HG02623 (cell line): ENCODE measurements around the gene GOSR2.
A peak's percentile ranks its signal among the peaks of the same experiment; 100 is the strongest.

Experiments used
- ATAC-seq: cut with Tn5 transposase; IDR thresholded peaks from one replicate; pipeline ENCODE4 v1.9.1; 2021; ENCODE audit warnings: moderate library complexity; ENCODE audit not compliant: unreplicated experiment

GOSR2 gene

DNA sequence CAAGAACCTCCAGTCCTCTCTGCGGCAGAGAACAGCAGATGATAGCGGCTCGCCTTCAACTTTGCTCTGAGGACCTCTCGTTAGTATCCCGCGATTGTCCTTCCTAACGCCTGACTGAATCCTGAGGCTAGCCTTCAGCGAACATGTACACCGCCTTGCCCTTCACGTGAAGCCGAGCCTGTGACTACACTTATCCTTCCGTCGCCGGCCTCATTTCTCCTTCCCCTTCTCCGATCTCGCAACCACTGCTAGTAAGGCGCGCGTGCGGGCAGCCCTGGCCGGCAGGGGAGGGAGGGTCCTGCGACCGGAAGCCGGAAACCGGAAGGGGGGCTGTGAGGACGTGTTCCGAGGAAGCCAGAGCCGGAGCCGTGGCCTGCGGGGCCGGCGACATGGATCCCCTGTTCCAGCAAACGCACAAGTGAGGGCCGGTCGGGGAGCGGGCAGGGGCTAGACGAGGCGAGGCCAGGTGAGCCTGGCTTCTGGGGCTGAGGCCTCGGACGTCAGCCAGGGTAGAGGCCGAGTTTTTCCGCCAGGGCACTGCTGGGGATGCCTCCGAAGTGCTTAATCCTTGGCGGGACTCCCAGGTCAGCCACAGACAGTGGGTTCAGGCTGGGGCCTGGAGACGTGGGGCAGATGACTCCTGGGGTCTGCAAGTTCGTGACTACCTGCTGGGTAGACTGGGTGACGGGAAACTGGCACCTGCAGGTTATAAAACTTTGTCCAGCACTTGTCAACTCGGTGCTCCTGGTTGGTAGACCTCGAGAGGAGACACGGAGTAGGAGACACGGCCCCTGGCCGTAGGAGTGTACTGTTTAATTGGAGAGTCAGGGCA is at the start of gene GOSR2:
GOSR2 (plus strand) TSS at position 357 of the 832 bp plus-strand sequence; CDS start at position 390, 33 bp downstream.
- peak; percentile 71 for ATAC-seq

DNA sequence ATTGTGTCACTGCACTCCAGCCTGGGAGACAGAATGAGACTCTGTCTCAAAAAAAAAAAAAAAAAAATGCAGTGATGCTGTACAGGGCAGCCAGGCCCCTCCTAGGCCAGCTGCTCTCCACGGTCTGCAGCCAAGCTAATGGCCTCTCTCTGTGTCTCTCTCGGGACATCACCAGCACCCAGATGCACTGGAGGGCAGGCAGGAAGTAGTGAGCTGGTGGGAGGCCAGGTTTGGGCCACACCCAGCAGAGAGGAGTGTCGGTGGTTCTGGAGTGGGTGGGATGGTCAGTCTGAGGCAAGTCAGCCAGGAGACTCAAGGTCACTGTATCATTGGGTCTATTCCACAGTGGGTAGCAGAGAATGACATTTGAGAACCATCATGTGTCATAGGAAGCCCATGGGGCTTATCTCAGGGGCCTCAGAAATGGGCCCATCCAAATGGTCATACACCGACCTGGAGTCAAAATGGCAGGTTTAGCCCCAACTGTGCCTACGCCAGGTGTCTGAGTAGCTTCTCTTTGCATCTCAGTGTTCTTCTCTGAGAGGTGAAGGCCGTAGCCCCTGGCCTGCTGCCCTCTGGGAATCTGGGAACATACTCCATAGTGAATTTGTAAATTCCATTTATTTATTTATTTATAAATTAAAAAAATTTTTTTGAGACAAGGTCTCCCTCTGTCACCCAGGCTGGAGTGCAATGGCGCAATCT is 48.9 kb upstream of the GOSR2 start:
- no peak for ATAC-seq

DNA sequence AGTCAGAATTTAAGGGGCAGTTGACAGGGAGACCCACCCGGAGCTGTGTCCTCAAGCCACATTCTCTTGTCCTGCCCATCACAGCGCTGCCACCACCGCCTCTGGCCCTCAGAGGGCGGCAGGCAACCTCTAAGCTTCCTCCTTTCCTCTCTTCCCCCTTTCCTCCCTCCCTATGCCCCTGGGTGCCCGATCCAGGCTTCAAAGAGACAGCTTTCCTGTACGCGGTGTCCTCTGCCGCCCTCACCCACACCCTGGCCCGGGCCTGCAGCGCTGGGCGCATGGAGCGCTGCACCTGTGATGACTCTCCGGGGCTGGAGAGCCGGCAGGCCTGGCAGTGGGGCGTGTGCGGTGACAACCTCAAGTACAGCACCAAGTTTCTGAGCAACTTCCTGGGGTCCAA is 48.1 kb upstream of the GOSR2 start:
- ATAC-seq: no peak

DNA sequence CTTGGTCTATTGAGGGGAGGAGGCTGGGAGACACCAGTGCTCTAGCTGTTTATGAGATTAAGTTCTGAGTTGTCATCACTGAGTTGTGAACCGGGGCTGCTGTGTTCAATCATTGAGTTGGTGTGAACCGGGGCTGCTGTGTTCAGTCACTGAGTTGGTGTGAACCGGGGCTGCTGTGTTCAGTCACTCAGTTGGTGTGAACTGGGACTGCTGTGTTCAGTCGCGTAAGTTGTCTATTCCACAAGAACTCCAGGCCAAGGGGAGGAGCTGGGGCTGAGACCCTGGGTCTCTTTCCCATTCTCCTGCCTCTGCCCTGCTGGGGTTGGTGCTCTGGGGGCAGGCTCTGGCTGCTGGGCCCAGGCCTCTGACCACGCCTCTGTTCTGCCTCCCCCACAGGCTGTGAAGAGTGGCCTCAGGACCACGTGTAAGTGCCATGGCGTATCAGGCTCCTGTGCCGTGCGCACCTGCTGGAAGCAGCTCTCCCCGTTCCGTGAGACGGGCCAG is 47.1 kb upstream of the GOSR2 start:
- ATAC-seq: no peak

DNA sequence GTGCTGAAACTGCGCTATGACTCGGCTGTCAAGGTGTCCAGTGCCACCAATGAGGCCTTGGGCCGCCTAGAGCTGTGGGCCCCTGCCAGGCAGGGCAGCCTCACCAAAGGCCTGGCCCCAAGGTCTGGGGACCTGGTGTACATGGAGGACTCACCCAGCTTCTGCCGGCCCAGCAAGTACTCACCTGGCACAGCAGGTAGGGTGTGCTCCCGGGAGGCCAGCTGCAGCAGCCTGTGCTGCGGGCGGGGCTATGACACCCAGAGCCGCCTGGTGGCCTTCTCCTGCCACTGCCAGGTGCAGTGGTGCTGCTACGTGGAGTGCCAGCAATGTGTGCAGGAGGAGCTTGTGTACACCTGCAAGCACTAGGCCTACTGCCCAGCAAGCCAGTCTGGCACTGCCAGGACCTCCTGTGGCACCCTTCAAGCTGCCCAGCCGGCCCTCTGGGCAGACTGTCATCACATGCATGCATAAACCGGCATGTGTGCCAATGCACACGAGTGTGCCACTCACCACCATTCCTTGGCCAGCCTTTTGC is 46.5 kb upstream of the GOSR2 start:
- no peak for ATAC-seq

DNA sequence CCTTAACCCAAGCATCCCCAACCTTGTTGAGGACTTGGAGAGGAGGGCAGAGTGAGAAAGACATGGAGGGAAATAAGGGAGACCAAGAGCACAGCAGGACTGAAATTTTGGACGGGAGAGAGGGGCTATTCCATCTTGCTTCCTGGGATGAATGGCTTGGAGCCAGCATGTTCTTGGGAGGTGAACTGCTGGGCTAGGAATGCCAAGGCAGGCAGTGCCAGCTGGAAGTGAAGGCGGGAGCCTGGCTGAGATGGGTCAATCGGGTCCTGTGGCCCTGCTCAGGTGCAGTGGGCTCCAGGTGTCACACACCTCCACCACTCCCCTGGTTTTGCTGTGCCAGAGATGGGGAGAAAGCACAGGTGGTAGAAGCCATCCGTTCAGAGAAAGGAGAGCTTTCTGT is 46.0 kb upstream of the GOSR2 start:
- ATAC-seq: no peak

DNA sequence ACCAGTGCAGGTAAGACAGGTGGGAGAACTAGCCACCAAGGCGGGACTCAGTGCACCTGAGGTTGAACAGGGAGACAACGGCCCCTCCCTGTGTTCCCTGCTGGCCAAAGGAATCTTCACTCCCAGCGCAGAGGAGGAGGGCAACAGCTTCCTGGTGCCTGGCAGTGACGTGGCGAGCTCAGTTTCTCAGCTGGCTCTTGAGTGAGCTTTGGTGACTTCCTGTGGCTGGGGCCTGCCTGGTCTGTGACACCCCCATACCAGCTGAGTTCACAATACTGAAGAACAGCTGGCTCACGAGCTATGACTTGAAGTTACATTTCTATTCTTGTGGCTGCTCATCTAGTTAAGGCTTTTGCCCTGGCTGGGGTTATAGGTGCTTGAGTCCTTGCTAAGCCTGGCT is 45.5 kb upstream of the GOSR2 start:
- ATAC-seq: no peak

DNA sequence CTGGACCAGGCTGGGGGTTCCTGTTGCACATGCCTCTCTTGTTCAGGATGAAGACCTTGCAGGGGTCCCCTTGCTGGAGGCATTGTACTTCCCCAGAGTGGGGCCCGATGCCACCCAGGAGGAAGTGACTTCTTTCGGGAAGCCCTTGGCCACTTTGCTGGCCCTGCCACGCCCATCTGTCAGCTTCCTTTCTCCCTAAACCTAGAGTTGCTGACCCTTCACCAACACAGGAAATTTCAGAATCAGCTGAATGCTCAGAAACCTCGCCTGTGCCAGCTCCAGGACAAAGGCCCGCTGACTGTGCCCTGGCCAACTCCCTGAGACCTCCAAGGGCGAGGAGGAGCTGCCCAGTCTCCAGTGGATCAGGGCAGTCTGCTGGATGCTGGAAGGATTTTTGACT is 44.9 kb upstream of the GOSR2 start:
- no peak for ATAC-seq

DNA sequence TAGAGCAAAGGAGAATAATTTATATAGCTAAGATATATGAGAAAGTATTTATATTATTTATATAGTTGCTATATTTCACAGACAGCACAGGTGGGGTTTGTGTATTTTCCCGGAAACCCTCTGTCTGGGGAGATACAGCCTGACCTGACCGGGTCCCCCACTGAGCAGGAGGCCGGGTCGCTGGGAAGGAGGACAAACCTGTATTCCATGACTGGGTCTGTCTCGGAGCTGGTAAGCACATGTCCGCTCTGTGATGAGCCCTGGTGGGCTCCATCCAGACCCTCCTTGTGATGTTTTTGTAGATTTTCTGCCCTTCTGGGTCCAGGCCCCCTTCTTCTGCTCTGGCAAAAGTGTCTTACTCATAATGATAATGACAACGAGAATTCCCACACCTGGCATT is 43.9 kb upstream of the GOSR2 start:
- ATAC-seq: no peak

DNA sequence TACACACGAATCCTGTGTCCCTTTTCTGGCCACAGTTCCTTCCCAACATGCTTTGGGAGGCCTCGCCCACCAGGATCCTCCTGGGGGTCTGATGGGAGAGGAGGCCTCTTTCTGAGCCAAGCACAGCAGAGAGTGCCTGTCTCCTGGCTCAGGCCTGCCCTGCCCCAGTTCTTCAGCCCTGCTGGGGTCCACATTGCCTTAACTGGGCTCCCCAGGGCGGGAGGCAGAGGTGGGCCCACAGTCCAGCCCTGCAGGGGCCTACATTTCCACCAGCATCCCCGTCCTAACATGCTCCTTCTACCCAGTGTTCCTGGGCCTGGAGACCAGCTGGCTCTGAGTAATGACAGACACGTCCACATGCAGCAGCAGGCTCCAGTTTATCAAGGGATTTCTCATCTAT is 41.9 kb upstream of the GOSR2 start:
- no peak for ATAC-seq

DNA sequence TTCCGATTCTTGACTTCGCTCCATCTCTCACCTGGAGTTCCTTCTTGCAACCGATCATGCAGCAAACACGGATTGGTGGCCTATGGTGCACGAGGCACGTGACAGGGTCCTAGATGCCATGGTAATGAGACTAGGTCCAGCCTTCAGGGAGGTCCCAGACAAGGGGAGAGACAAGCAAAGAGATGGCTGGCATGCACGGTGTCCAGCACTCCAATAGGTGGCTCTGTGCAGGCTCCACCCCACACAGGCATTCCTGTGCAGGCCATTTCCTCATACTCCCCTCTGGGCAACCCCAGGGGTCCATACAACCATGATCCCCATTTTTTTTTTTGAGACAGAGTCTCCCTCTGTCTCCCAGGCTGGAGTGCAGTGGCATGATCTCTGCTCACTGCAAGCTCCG is 40.3 kb upstream of the GOSR2 start:
- ATAC-seq: no peak

DNA sequence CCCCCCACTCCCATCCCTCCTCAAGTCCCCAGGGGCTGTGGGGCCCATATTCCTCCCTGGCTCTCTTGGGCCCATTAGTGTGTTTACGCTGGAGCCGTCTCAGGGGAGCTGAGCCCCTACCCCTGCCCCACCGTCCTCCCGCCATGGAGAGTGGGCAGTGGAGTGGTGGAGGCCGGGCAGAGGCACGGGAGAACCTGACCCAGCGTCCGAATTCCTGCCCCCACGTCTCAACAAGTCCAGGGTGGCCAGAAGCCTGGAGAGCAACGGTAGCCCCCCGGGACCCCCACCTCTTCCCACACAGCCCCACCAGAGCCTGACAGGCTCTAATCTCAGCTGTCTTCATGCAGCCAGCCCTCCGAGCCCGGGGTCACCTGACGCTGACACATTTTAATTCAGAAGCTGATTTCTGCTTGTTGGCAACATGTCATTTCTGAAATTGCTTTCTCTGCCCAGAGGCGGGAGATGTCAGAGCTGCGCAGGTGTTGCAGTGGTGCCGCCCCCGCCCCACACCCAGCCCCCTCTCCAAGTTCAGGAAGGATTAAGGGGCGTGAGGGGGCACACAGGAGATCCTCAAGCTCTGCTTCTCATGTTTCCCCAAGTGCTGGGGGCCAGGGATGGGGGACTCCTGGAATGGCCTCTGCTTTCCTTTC is 39.0 kb upstream of the GOSR2 start:
- no peak for ATAC-seq

DNA sequence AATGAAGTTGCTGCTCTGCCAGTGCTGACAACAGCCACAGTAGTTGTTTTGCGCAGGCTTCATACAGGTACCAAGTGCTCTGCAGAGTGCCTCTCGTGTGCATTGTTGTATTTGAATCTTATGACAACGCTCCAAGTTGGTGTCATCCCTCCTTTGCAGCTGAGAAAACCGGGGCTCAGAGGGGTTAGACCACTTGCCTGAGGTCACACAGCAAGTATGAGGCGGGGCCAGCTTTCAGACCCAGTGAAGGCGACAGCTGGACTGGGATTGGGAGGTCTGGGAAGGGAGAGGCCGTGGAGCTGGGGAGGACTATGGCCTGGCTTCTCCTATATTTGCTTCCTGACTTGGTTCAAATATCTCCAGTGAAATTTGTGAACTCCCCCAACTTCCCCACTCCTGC is 38.4 kb upstream of the GOSR2 start:
- no peak for ATAC-seq

DNA sequence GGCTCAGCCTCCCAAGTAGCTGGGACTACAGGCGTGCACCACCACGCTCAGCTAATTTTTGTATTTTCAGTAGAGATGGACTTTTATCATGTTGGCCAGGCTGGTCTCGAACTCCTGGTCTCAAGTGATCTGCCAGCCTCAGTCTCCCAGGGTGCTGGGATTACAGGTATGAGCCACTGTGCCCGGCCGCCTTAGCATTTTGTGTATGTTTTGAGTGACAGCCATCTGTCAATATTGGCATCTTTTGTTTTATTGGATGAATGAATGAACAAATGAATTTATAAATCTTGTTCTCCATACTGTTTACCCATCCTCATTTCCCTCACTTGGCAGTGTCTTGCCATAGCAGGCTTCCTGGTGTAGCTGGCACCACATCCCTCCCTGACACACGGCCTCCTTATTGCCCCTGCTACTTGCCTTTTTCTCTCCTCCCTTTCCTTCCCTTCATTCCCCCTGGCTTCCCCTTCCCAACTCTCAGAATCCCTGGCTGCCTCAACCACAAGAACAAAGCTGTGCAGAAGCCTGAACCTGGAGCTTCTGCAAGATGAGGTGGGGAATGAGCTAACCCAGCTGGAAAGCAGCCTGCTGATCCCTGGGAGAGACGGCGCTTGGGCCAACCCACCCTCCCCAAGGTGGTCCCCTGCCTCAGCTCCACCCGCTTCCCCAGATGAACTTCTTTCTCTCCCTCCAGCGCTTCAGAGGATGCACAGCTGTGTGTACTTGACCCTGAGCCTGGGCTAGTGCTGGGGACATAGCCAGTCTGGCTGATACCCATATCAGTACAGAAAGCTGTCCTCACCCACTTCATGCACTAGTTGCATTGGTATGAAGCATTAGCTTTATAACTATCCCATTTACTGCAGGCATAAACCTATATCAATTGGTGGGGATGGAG is 37.3 kb upstream of the GOSR2 start:
- ATAC-seq: no peak

DNA sequence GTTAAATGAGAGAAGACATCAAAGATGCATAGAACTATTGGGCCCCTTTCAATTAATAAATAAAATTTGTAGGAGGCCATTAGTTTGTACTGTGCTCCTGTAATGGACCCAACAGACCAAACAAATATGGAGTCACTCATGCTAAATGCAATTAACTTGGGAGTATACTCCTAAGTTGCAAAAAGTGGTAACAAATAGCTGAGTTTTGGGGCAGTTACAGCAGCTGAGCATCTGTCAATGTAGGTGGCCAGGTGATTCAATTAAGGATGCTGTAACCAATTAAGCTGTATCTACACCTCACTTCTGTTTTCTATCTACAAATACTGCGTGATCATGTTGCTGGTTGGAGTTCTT is 36.7 kb upstream of the GOSR2 start:
- ATAC-seq: no peak

DNA sequence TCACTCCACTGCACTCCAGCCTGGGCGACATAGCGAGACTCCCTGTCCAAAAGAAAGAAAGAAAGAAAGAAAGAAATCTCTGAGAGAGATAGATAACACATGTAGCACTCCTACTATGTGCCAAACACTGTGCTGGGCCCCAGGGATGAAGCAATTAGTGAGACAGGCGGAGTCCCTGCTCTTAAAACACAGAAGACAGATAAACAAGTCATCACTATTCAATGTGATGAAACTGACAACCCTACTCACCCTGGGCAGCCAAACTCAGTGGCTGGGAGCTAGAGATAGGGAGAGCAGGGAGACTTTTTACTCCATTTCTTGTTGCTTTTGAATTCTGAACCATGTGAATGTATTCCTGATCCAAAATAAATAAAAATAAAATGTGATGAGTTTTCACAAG is 35.2 kb upstream of the GOSR2 start:
- no peak for ATAC-seq

DNA sequence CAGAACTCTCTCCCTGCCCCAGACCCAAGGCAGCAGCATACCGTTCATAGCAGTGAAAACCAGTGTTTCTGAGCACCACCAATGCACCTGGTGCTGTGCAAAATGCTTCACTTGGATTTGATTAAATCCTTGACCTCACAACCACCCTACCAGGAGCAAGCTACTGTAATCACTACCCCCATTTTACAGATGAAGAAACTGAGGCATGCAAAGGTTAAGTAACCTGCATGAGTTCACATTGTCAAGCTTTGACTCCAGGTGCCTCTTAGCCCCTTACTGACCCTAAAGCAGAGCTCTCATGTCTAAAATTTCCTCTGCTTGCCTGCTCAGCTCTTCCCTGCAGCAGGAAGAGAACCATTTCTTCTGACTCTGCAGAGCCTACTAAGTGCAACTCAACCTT is 34.2 kb upstream of the GOSR2 start:
- ATAC-seq: no peak

DNA sequence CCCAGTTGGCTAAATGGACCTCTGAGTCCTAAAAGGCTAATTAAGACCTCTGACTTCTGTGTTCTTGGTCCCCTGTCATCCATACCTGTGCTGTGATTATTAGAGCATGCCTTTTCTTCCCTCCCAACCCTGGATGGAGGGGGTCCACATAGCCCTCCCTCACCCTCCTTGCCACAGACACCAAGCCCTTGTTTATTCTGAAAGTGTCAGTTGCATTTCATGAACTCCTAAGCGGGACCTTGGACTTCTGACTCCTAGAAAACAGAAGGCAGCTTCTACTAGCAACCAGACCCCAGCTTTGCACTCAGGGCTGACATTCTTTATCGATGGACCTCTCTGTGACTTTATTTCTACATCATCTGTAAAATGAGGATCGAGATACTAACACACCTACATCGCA is 33.4 kb upstream of the GOSR2 start:
- ATAC-seq: no peak

DNA sequence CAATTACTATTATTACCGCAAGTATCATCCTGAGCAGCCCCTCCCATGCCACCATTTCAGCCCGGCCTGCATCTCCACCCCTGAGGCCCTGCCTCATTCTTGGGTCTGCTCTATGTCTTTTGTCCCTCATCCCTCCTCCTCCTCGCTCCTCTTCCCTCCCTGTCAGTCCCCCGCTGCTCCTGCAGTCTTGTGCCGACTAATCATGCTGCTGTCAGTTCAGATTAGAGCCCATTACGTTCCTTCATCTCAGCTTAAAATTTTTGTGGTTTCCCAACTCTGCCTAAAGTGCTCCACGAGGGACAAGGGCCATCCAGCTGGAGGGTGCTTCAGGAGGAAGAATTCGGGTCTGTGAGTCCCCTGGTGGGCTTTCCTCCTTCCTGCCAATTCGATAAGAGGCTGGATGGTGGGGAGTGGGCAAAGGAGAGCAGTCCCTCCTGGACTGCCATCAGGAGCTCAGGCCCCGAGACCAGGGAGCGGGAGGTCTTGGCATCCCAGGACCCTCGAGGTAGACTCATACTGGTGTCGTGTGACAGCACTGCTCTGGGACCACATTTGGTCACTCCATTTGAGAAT is 32.9 kb upstream of the GOSR2 start:
- no peak for ATAC-seq

DNA sequence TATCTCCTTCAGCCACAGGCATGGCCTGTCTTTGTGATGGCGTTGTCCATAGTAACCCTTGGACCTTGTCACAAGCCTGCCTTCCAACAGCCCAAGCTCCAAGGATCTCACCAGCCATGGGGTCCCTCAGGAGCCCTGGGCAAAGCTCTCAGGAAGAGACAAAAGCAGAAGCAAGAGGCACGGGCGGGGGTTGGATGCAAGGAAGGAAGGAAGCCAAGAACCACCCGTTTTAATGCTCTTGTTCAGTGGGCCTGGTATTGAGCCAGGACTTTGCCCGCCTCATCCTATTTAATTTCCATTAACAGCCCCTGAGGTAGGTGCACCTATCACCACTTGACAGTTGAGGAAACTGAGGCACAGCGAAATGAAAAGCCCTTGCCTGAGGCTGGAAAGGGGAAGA is 32.3 kb upstream of the GOSR2 start:
- ATAC-seq: no peak
